ENCODE results near the gene SMIM17.

DNA sequence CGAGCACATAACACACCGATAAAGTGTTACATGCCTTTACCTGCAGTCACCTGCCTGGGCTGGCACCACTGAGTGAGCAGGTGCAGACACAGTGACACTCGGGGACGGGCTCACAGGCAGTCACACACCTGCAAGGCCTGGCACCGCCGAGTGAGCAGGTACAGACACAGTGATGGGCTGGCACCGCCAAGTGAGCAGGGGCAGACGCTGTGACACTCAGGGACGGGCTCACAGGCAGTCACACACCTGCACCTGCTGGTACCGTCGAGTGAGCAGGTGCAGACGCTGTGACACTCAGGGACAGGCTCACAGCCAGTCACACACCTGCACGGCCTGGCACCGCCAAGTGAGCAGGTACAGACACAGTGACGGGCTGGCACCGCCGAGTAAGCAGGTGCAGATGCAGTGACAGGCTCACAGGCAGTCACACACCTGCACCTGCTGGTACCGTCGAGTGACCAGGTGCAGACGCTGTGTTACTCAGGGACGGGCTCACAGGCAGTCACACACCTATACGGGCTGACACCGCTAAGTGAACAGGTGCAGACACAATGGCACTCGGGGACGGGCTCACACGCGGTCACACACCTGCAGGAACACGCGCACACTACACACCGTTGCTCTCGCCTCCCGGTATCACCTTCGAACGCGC, 28.1 kb downstream of the SMIM17 start:
- TF ChIP-seq EZH2 (IDR thresholded peaks at IDR 0.05), result no peak
- TF ChIP-seq POLR2AphosphoS5 (IDR thresholded peaks at IDR 0.05; ENCODE audit: borderline replicate concordance, low read depth, low read length), result no peak
- TF ChIP-seq FOXP2 (optimal IDR thresholded peaks at IDR 0.05; ENCODE audit: control extremely low read depth, extremely low read length, insufficient read depth), result no peak
